Heart right ventricle (tissue), 16 donors: ENCODE measurements around the gene CCDC192. TPM values are rescaled to one million over a fixed set of nuclear protein-coding genes. Genes with fewer than 3 reads are reported as not detected.
"Not testable (repeated sequence)": the region's sequence is repeated elsewhere in the genome, so short reads cannot be mapped to it uniquely, and the experiment has no call there.

Source experiments
- ATAC-seq, 8 donors: fragments of 200-7000 bp; cut with Tn5 transposase; one replicate each; pipeline ENCODE4 v1.9.1; 2020; ENCODE audit warnings: mild to moderate bottlenecking in 8 of 8, moderate library complexity in 8 of 8, moderate number of reproducible peaks in 1 of 8
- DNase-seq, 2 donors: peaks; one replicate each; pipeline ENCODE4 v3.0.0-alpha.2; 2020
- H3K27ac ChIP-seq, 10 donors: fragments of 200-600 bp; sonication (generic) in 2 of 10; one replicate each; pipeline versions ENCODE4 v1.5.0 to v1.8.0; 2020 to 2022; ENCODE audit warnings: mild to moderate bottlenecking in 3 of 10
- H3K27me3 ChIP-seq, 7 donors: fragments of 200-600 bp; one replicate each; pipeline ENCODE4 v1.8.0; 2021 to 2022; ENCODE audit warnings: mild to moderate bottlenecking in 2 of 7
- H3K36me3 ChIP-seq, 9 donors: fragments of 200-600 bp; sonication (generic) in 1 of 9; one replicate each; pipeline versions ENCODE4 v1.5.0 to v1.8.0; 2020 to 2022; ENCODE audit warnings: mild to moderate bottlenecking in 2 of 9
- H3K4me1 ChIP-seq, 9 donors: fragments of 200-600 bp; sonication (generic) in 1 of 9; one replicate each; pipeline versions ENCODE4 v1.5.0 to v1.8.0; 2020 to 2022; ENCODE audit warnings: mild to moderate bottlenecking in 4 of 9
- H3K4me3 ChIP-seq, 10 donors: fragments of 200-600 bp; sonication (generic) in 2 of 10; one replicate each; pipeline versions ENCODE4 v1.5.0 to v1.8.0; 2020 to 2022; ENCODE audit warnings: mild to moderate bottlenecking in 7 of 10, moderate library complexity in 2 of 10
- H3K9me3 ChIP-seq, 11 donors: fragments of 200-600 bp in 10 of 11; sonication (generic) in 2 of 11; one replicate each; pipeline versions ENCODE4 v1.5.0 to v1.8.0; 2013 to 2022; ENCODE audit warnings: mild to moderate bottlenecking in 2 of 11, control low read depth in 1 of 11, moderate library complexity in 1 of 11
- CTCF ChIP-seq, 9 donors: fragments of 200-600 bp; sonication (generic) in 2 of 9; IDR thresholded peaks; one replicate each; pipeline versions ENCODE4 v1.5.0 to v1.8.0; 2021 to 2022; ENCODE audit warnings: antibody characterized with exemption in 9 of 9, mild to moderate bottlenecking in 5 of 9, moderate library complexity in 1 of 9
- WGBS, 2 donors: extraction: QIAGEN DNeasy Blood & Tissue Kit; methylation state at CpG; one replicate each; pipeline ENCODE4 v1.1.7; 2013; ENCODE audit warnings: inconsistent platforms in 1 of 2; 5-methylcytosine and 5-hydroxymethylcytosine counted together
- intact Hi-C, 10 donors: fragments of 100-400 bp; cut with DNase I; formaldehyde crosslinking; loops; one replicate each; pipeline versions ENCODE4 v1.11.1 to v1.14.2; 2022
- polyA plus RNA-seq, 2 donors: library from polyadenylated mRNA; stranded (reverse); fragments of 200-250 nt; gene quantifications; one replicate each; pipeline ENCODE4 v1.2.3, GENCODE V29; 2013
- total RNA-seq, 10 donors: library from RNA; stranded (reverse); fragmentation: NEBNext Ultra II Directional in 3 of 10; extraction: Animal tissue kit (Norgen Biotek cat#: 25700) in 3 of 10; gene quantifications; one replicate each; pipeline versions ENCODE4 v1.2.1 to v1.2.4, GENCODE V29; 2021 to 2023
- donor health status: Arrhythmogenic right ventricular cardiomyopathy.
- donor health status: ischemic (EF 13 %, LVEDD 7.1; RV severe dilation, severe dysfunction).
- donor health status: healthy with polysubstance abuse.
- donor health status: DM: no; HTN: yes; CAD: no.
- donor health status: DM: no; HTN: no; CAD: no.
- donor health status: ischemic (EF 25% LVEDD 6.9; RV normal size, moderate dysfunction).
- donor health status: ischemic (EF 25% LVEDD 5.7; RV mildly dilated, moderate dysfunction).
- donor health status: healthy.
- donor health status: DM: yes; HTN: yes; CAD: no.
- donor health status: Ischemic cardiomyopathy.
- donor health status: ischemic (EF 35%, LVEDD 5.7; RV mildly dilated, moderate dysfunction).
- donor health status: nonischemic (EF 11% LVEDD 7.7; RV severe dilation, severe dysfunction).
- donor health status: DM: yes; HTN: yes; CAD: no.
- donor health status: PGD.
- donor health status: ischemic (EF 29% LVEDD 5.4; RV normal size, mild dysfunction).
- donor health status: nonischemic (EF 23%, LVEDD 6.1; RV moderate dilation, normal function).

Gene CCDC192
- total and polyA plus RNA-seq, 12 donors, result 0.13 to 0.76 (median 0.33) TPM; not detected in 8

GRCh38 chr5:127732963-127733362 is 29.8 kb downstream of the CCDC192 start:
- no peak overlapping the region for H3K4me3 ChIP-seq
- DNase-seq (no peak), ATAC-seq (no peak)
- intact Hi-C loops, result no loop called here
- 79% methylated on average over 1 of the region's 1 CpG for whole genome bisulfite sequencing, 2 donors
- H3K27me3 ChIP-seq, result no peaks in the 10 kb centered on the region
- peaks cover 0 to 20% (median 0%) of the 10 kb centered on the region in 11 donors for H3K9me3 ChIP-seq
- no peaks in the 10 kb centered on the region for H3K36me3 ChIP-seq
- TF ChIP-seq CTCF (IDR thresholded peaks at IDR 0.05), result no peak
- H3K27ac ChIP-seq, result no peak overlapping the region
- no peaks in the 10 kb centered on the region for H3K4me1 ChIP-seq

- H3K36me3 ChIP-seq, H3K4me1 ChIP-seq, H3K4me3 ChIP-seq, H3K9me3 ChIP-seq, DNase-seq, ATAC-seq, H3K27me3 ChIP-seq, intact Hi-C loops, H3K27ac ChIP-seq: not testable (repeated sequence)
- 76 to 79% methylated on average over 14 of the region's 14 CpGs for WGBS, 2 donors
These were observed 36.2 kb downstream of the CCDC192 start for GRCh38 chr5:127739348-127739747.

- H3K36me3 ChIP-seq, result no peaks in the 10 kb centered on the region
- WGBS, 2 donors, result 93 to 96% methylated on average over 7 to 9 of the region's 10 CpGs
- TF ChIP-seq CTCF (IDR thresholded peaks at IDR 0.05), result no peak
- intact Hi-C loops, result loop anchor here in 3 of 10 donors (5.0 to 10.0 kb wide), 2 partner anchors 175 to 462 kb away; no protein-coding TSS in a partner anchor
- ATAC-seq (no peak), DNase-seq (no peak)
- no peak overlapping the region for H3K27ac ChIP-seq
- no peaks in the 10 kb centered on the region for H3K27me3 ChIP-seq
- no peaks in the 10 kb centered on the region for H3K4me1 ChIP-seq
- no peak overlapping the region for H3K4me3 ChIP-seq
- H3K9me3 ChIP-seq, result no peaks in the 10 kb centered on the region
These were observed 36.7 kb downstream of the CCDC192 start for GRCh38 chr5:127739807-127740384.

GRCh38 chr5:127741412-127741811 is 38.2 kb downstream of the CCDC192 start:
- no peak for TF ChIP-seq CTCF (IDR thresholded peaks at IDR 0.05)
- H3K4me1 ChIP-seq, result no peaks in the 10 kb centered on the region
- no peaks in the 10 kb centered on the region for H3K9me3 ChIP-seq
- no peak for ATAC-seq
- no peak overlapping the region for H3K4me3 ChIP-seq
- H3K36me3 ChIP-seq, result no peaks in the 10 kb centered on the region
- no peak for DNase-seq
- intact Hi-C loops, result loop anchor here in 3 of 10 donors (5.0 to 10.0 kb wide), 2 partner anchors 177 to 461 kb away; no protein-coding TSS in a partner anchor
- H3K27ac ChIP-seq, result no peak overlapping the region
- no peaks in the 10 kb centered on the region for H3K27me3 ChIP-seq

GRCh38 chr5:127744241-127744640 is 41.0 kb downstream of the CCDC192 start:
- Histone ChIP-seq H3K27me3 (no peaks in the 10 kb centered on the region), H3K4me1 (no peaks in the 10 kb centered on the region), H3K9me3 (no peaks in the 10 kb centered on the region), H3K4me3 (no peak overlapping the region), H3K36me3 (no peaks in the 10 kb centered on the region), H3K27ac (no peak overlapping the region)
- TF ChIP-seq CTCF (IDR thresholded peaks at IDR 0.05), result no peak
- DNase-seq (no peak), ATAC-seq (no peak)
- intact Hi-C loops, result loop anchor here in 3 of 10 donors (5.0 to 10.0 kb wide), 2 partner anchors 179 to 458 kb away; no protein-coding TSS in a partner anchor
